ENCODE data around the gene IFITM10.

GRCh38 chr11:1772270-1773130 is 22.1 kb upstream of the IFITM10 start:
- TF ChIP-seq CTCF (IDR thresholded peaks at IDR 0.05; ENCODE audit: low read depth, low read length), result no peak
- peak; percentile 7; the same call in 1 of the 2 replicates for TF ChIP-seq MAX (IDR thresholded peaks at IDR 0.05; ENCODE audit: low read depth, low read length)

Data from NB4 (cell line).